Smooth muscle cell (in vitro differentiated cells): ENCODE results near the gene TMCO1. TPM values are rescaled to one million over a fixed set of nuclear protein-coding genes. Genes with fewer than 3 reads are reported as not detected.
A peak's percentile ranks its signal among the peaks of the same experiment; 100 is the strongest.

Experiments
- DNase-seq: peaks from one replicate; lab custom pipeline; 2025; ENCODE audit not compliant: unreplicated experiment; lab: John Stamatoyannopoulos, UW
- H2AFZ ChIP-seq: fragments of 200-600 bp; sonication (generic); 2 replicates; pipeline ENCODE4 v1.6.0; 2016; ENCODE audit warnings: antibody characterized with exemption, low read depth, mild to moderate bottlenecking
- H3F3A ChIP-seq: fragments of 200-600 bp; sonication (generic); 2 replicates; pipeline ENCODE4 v1.6.0; 2017; ENCODE audit warnings: antibody characterized with exemption, low read depth
- H3K27ac ChIP-seq: fragments of 200-600 bp; sonication (generic); 2 replicates; pipeline ENCODE4 v1.5.1; 2016; ENCODE audit warnings: low read depth, mild to moderate bottlenecking
- H3K27me3 ChIP-seq: fragments of 200-600 bp; sonication (generic); 2 replicates; pipeline ENCODE4 v1.6.1; 2016; ENCODE audit warnings: low read depth, mild to moderate bottlenecking
- H3K36me3 ChIP-seq: fragments of 200-600 bp; sonication (generic); 2 replicates; pipeline ENCODE4 v1.5.1; 2016; ENCODE audit warnings: low read depth
- H3K4me1 ChIP-seq: fragments of 200-600 bp; sonication (generic); 2 replicates; pipeline ENCODE4 v1.5.1; 2016; ENCODE audit warnings: low read depth
- H3K4me2 ChIP-seq: fragments of 200-600 bp; sonication (generic); 2 replicates; pipeline ENCODE4 v1.6.0; 2016; ENCODE audit warnings: mild to moderate bottlenecking
- H3K4me3 ChIP-seq: fragments of 200-600 bp; sonication (generic); 2 replicates; pipeline ENCODE4 v1.5.1; 2016; ENCODE audit warnings: mild to moderate bottlenecking
- H3K79me2 ChIP-seq: fragments of 200-600 bp; sonication (generic); 2 replicates; pipeline ENCODE4 v1.6.0; 2016; ENCODE audit warnings: low read depth, mild to moderate bottlenecking
- H3K9ac ChIP-seq: fragments of 200-600 bp; sonication (generic); 2 replicates; pipeline ENCODE4 v1.6.0; 2016; ENCODE audit warnings: low read depth
- H3K9me3 ChIP-seq: fragments of 200-600 bp; sonication (generic); replicated peaks from 2 replicates; pipeline ENCODE4 v1.5.1; 2016; ENCODE audit warnings: low read depth
- H4K20me1 ChIP-seq: fragments of 200-600 bp; sonication (generic); 2 replicates; pipeline ENCODE4 v1.6.0; 2016; ENCODE audit warnings: low read depth
- WGBS: methylation state at CpG from one replicate; pipeline ENCODE4 v1.1.7; 2016; ENCODE audit warnings: low lambda C conversion rate; 5-methylcytosine and 5-hydroxymethylcytosine counted together
- polyA plus RNA-seq: library from polyadenylated mRNA; unstranded; fragments of >200 nt; fragmentation: Nextera tagmentation; extraction: Ambion mirVana; gene quantifications from 2 replicates; pipeline ENCODE4 v1.2.1, GENCODE V29; 2016
- total RNA-seq: library from RNA; depleted of rRNA; stranded (reverse); fragments of >200 nt; gene quantifications from 2 replicates; pipeline ENCODE4 v1.2.3, GENCODE V29; 2014
- TF ChIP-seq, protein P1 (sequence below): fragments of 200-600 bp; sonication (generic); IDR thresholded peaks from 2 replicates; pipeline ENCODE4 v1.5.1; 2017; ENCODE audit warnings: borderline replicate concordance, mild to moderate bottlenecking, antibody characterized with exemption; ENCODE audit not compliant: insufficient read depth, poor library complexity, severe bottlenecking

TMCO1 gene
- total and polyA plus RNA-seq, 2 experiments from 2014 or later = 135 to 146 TPM

DNA sequence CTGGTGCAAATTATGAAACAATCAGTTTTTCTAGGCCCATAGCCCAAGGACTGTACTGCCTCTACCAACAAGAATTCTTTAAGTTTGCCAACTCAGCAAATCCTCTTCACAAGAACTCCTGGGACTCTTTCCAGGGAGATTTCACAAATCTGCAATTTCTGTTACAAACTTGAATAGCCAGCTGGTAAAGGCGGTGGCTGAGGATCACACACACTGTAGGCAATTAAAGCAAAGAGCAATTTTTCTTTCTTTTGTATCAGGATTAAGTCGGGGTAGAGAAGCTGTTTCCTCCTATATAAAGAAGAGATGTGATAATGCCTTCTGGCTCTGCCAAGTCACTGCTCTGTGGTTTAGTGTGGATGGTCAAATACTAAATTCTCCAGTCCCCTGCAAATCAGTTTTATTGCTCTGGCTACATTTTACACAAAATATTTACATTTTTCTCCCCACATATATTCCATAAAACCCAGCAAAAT lies 72.0 kb downstream of the TMCO1 start:
- Histone ChIP-seq H4K20me1 (peaks cover 19% of the 10 kb centered on the region), H2AFZ (no peak overlapping the region), H3K36me3 (no peaks in the 10 kb centered on the region), H3K9me3 (no peaks in the 10 kb centered on the region), H3K4me3 (peak overlapping the region; percentile 76), H3F3A (peaks cover 9% of the 10 kb centered on the region), H3K27ac (peak overlapping the region; percentile 95), H3K27me3 (peaks cover 13% of the 10 kb centered on the region), H3K4me2 (peak overlapping the region; percentile 96), H3K79me2 (peaks cover 12% of the 10 kb centered on the region), H3K9ac (no peak overlapping the region), H3K4me1 (peaks cover 8% of the 10 kb centered on the region)
- WGBS = 7% methylated on average over 2 of the region's 2 CpGs
- DNase-seq = no peak
- TF ChIP-seq, protein P1, sequence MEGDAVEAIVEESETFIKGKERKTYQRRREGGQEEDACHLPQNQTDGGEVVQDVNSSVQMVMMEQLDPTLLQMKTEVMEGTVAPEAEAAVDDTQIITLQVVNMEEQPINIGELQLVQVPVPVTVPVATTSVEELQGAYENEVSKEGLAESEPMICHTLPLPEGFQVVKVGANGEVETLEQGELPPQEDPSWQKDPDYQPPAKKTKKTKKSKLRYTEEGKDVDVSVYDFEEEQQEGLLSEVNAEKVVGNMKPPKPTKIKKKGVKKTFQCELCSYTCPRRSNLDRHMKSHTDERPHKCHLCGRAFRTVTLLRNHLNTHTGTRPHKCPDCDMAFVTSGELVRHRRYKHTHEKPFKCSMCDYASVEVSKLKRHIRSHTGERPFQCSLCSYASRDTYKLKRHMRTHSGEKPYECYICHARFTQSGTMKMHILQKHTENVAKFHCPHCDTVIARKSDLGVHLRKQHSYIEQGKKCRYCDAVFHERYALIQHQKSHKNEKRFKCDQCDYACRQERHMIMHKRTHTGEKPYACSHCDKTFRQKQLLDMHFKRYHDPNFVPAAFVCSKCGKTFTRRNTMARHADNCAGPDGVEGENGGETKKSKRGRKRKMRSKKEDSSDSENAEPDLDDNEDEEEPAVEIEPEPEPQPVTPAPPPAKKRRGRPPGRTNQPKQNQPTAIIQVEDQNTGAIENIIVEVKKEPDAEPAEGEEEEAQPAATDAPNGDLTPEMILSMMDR = no peak

GRCh38 chr1:165695031-165695430 lies 73.6 kb downstream of the TMCO1 start:
- 98% methylated on average over 7 of the region's 7 CpGs for WGBS
- peaks cover 19% of the 10 kb centered on the region for H4K20me1 ChIP-seq
- no peak overlapping the region for H3K4me2 ChIP-seq
- H3K4me1 ChIP-seq = peaks cover 8% of the 10 kb centered on the region
- no peaks in the 10 kb centered on the region for H3K27me3 ChIP-seq
- H3K79me2 ChIP-seq = peaks cover 19% of the 10 kb centered on the region
- TF ChIP-seq, protein P1 = no peak
- H2AFZ ChIP-seq = no peak overlapping the region
- DNase-seq = no peak
- H3K4me3 ChIP-seq = no peak overlapping the region
- peaks cover 9% of the 10 kb centered on the region for H3F3A ChIP-seq
- H3K27ac ChIP-seq = no peak overlapping the region
- H3K36me3 ChIP-seq = no peaks in the 10 kb centered on the region
- no peaks in the 10 kb centered on the region for H3K9me3 ChIP-seq
- H3K9ac ChIP-seq = no peak overlapping the region

GRCh38 chr1:165688046-165688445 lies 80.6 kb downstream of the TMCO1 start:
- H3K4me3 ChIP-seq = no peak overlapping the region
- WGBS = 99% methylated on average over 5 of the region's 5 CpGs
- peaks cover 2% of the 10 kb centered on the region for H3K9me3 ChIP-seq
- H3K27ac ChIP-seq = no peak overlapping the region
- peaks cover 51% of the 10 kb centered on the region for H3K79me2 ChIP-seq
- no peak overlapping the region for H2AFZ ChIP-seq
- no peaks in the 10 kb centered on the region for H3K4me1 ChIP-seq
- no peaks in the 10 kb centered on the region for H3F3A ChIP-seq
- H4K20me1 ChIP-seq = peaks cover 49% of the 10 kb centered on the region
- DNase-seq = no peak
- no peaks in the 10 kb centered on the region for H3K27me3 ChIP-seq
- H3K9ac ChIP-seq = no peak overlapping the region
- no peak overlapping the region for H3K4me2 ChIP-seq
- TF ChIP-seq, protein P1 = no peak
- no peaks in the 10 kb centered on the region for H3K36me3 ChIP-seq

DNA sequence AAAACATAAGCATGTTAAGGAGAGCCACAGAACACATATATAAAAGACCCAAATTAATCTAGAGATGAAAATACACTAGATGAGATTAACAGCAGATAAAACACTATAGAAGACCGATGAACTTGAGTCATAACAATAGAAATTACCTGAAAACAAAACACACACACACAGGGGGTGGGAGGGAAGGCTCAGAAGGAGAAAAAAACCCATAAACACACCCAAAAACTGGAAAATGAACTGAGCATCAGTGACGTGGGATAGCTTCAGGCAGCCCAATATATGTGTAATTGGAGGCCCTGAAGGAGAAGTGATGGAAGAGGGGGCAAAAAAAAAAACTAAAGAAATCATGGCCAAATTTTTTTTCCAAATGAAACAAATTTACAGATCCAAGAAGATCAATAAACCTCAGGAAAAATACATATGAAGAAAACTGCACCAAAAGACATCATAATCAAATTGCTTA lies 81.7 kb downstream of the TMCO1 start:
- WGBS = 97% methylated on average over 2 of the region's 2 CpGs
- H3K36me3 ChIP-seq = peaks cover 7% of the 10 kb centered on the region

More for the DNA sequence above, 81.7 kb downstream of the TMCO1 start:
- peaks cover 51% of the 10 kb centered on the region for H4K20me1 ChIP-seq
- H3K27me3 ChIP-seq = no peaks in the 10 kb centered on the region
- H3K27ac ChIP-seq = no peak overlapping the region
- no peak overlapping the region for H3K9ac ChIP-seq
- H3K4me3 ChIP-seq = no peak overlapping the region
- no peaks in the 10 kb centered on the region for H3K4me1 ChIP-seq
- H3F3A ChIP-seq = no peaks in the 10 kb centered on the region
- TF ChIP-seq, protein P1 = no peak
- no peak overlapping the region for H2AFZ ChIP-seq
- no peak overlapping the region for H3K4me2 ChIP-seq
- peaks cover 49% of the 10 kb centered on the region for H3K79me2 ChIP-seq
- peaks cover 2% of the 10 kb centered on the region for H3K9me3 ChIP-seq
- no peak for DNase-seq
